Measurements from ENCODE around the gene MIOX.
A peak's percentile ranks its signal among the peaks of the same experiment; 100 is the strongest.

The MIOX gene

DNA sequence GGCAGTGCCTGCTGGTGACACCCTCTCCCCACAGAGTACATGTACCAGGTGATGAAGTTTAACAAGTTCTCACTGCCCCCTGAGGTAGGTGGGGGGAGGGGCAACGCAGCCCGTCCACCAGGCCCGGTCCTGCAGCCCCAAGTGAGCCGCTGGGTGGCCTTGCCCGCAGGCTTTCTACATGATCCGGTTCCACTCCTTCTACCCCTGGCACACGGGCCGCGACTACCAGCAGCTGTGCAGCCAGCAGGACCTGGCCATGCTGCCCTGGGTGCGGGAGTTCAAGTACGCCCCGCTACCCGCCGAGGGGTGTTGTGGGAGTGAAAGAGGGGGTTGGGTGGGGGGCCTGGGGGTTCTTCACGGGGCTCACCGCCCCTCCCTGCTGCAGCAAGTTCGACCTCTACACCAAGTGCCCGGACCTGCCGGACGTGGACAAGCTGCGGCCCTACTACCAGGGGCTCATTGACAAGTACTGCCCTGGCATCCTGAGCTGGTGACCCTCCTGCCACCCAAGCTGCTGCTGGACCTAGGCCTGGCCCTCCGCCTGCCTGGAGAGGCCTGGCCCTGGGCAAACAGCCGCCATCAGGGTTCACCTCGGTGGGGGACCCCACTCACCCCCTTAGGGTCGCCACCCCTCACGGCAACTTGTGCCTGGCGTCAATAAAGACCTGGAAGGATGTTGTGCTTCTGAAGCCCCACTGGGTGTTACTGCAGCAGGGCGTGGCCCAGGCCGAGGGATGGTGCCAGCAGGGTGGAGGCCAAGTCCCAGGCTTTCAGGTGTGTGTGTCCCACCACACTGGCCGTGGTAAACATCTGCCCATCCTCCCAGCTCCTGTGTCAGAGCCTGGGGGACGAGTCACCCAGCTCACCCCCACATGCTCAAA lies 2.9 kb downstream of the MIOX start:
- TF ChIP-seq, protein P1, sequence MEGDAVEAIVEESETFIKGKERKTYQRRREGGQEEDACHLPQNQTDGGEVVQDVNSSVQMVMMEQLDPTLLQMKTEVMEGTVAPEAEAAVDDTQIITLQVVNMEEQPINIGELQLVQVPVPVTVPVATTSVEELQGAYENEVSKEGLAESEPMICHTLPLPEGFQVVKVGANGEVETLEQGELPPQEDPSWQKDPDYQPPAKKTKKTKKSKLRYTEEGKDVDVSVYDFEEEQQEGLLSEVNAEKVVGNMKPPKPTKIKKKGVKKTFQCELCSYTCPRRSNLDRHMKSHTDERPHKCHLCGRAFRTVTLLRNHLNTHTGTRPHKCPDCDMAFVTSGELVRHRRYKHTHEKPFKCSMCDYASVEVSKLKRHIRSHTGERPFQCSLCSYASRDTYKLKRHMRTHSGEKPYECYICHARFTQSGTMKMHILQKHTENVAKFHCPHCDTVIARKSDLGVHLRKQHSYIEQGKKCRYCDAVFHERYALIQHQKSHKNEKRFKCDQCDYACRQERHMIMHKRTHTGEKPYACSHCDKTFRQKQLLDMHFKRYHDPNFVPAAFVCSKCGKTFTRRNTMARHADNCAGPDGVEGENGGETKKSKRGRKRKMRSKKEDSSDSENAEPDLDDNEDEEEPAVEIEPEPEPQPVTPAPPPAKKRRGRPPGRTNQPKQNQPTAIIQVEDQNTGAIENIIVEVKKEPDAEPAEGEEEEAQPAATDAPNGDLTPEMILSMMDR (IDR thresholded peaks at IDR 0.05; ENCODE audit: low read depth, low read length, missing control alignments) = no peak
- no peak for DNase-seq (ENCODE audit: low read depth)
- in situ Hi-C loops (cut with HindIII; ENCODE audit: low sequenced_read_pairs) = loop anchor here (10.0 kb wide), 1 partner anchor 135 kb away; no protein-coding TSS in a partner anchor
- no peak overlapping the region for H3K4me3 ChIP-seq (ENCODE audit: low read depth, low read length)

DNA sequence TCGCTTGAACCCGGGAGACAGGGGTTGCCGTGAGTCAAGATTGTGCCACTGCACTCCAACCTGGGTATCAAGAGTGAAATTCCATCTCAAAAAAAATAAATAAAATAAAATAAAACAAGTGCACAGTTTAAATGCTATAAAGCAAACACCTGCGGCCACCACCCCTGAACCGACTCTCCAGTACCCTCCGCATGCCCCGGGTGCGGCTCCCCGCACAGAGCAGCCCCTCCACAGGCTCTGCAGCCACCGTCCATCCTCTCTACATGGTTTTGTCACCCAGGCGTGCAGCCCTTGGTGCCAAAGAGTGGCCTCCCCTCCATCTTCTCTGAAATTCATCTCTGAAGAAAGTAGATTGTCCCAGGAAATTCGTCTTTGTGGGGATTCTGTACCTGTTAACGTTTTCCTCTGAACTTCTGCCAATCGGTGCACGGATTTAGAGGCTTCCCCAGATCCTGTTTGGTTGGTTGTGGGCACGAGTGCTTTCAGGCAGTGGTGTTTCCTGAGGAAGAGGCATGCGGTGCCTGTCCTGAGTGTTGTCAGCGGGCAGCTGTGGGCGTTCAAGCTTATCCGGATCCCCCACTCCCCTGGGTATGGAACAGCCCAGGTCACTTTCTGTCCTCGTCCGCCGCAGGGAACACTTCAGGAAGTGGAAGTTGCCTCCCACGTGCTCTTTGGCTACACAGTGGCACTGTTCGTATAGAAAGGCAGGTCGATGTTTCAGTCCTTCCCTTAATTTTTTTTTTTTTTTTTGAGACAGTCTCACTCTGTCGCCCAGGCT lies 4.1 kb downstream of the MIOX start:
- in situ Hi-C loops (cut with HindIII; ENCODE audit: low sequenced_read_pairs) = no loop called here
- TF ChIP-seq, protein P1 (IDR thresholded peaks at IDR 0.05; ENCODE audit: low read depth, low read length, missing control alignments) = no peak
- DNase-seq (ENCODE audit: low read depth) = no peak
- H3K4me3 ChIP-seq (ENCODE audit: low read depth, low read length) = no peak overlapping the region

DNA sequence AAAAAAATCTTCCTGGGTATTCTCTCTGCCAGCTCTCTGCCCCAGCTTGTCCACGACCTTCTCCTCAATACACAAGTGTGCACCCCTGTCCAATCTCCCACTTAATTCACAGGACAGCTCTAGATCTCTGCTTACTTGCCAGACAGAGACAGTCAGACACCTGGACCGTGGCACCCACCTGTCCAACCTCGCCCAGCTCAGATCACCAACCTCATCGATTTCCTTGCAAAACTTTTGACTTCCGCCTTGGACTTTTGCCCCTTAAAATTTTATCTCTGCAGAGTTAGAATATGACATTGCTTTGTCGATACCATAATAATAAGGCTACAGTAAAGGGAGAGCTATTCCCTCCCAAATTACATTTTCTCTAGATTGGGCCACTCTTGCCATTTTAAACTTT lies 10.4 kb downstream of the MIOX start:
- DNase-seq (ENCODE audit: low read depth) = no peak
- in situ Hi-C loops (cut with HindIII; ENCODE audit: low sequenced_read_pairs) = no loop called here
- TF ChIP-seq, protein P1 (IDR thresholded peaks at IDR 0.05; ENCODE audit: low read depth, low read length, missing control alignments) = no peak
- H3K4me3 ChIP-seq (ENCODE audit: low read depth, low read length) = no peak overlapping the region

DNA sequence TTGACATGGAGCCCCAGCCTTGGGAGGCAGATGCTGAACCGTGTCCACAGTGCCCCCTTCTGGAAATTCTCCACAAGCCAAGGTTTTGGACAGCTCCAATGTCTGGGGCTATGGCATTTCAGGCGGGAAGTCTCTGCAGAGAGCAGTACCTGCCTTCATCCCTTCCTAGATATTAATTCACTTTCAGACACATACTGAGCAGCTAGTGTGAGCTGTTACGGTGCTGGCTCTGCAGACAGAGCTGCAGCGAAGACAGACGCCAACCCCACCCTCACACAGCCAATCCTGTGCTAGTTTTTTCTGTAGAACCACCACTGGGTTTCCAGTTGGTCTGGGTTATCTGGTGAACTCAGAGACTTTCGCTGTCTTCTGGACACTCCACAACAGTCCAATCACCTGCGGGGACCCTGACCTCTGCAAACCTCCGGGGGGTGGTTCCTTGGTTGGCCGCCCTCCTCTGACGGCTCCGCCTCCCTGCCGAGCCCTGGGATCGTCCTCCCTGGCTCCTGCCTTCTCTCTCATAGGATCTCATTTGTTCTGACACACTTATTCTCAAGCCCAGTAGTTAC lies 11.7 kb downstream of the MIOX start:
- in situ Hi-C loops (cut with HindIII; ENCODE audit: low sequenced_read_pairs) = no loop called here
- TF ChIP-seq, protein P1 (IDR thresholded peaks at IDR 0.05; ENCODE audit: low read depth, low read length, missing control alignments) = peak; percentile 68
- no peak overlapping the region for H3K4me3 ChIP-seq (ENCODE audit: low read depth, low read length)
- no peak for DNase-seq (ENCODE audit: low read depth)

DNA sequence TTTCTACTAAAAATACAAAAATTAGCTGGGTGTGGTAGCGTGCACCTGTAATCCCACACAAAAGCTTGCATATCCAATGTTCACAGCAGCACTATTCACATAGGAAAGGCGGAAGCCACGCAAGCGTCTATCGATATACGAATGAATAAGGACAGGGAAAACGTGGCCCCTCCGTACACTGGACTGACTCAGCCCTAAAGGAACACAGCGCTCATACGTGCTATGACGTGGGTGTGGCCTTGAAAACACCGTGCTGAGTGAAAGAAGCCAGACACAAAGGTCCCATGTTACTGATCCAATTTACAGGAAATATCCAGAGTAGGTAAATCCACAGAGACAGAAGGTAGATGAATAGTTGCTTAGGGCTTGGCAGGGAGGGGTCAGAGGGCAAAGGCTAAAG lies 13.8 kb downstream of the MIOX start:
- no peak overlapping the region for H3K4me3 ChIP-seq (ENCODE audit: low read depth, low read length)
- TF ChIP-seq, protein P1 (IDR thresholded peaks at IDR 0.05; ENCODE audit: low read depth, low read length, missing control alignments) = no peak
- in situ Hi-C loops (cut with HindIII; ENCODE audit: low sequenced_read_pairs) = no loop called here
- DNase-seq (ENCODE audit: low read depth) = no peak

DNA sequence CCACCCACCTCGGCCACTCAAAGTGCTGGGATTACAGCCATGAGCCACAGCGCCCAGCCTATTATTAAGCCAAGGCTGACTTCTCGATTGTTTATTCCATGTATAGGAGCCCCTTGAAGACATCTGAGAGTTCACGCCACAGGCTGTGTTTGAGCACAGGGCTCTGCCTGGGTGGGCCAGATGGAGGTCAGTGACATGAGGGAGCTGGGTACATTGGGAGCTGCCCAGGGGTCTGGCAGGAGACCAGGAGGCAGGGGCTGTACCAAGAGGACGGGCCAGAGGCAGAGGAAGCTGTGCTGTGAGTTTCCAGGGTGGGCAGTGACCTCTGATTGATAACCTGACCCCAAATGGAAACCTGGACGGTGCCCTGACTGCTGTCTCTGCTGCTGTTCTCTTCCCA lies 15.4 kb downstream of the MIOX start:
- no peak for DNase-seq (ENCODE audit: low read depth)
- no peak overlapping the region for H3K4me3 ChIP-seq (ENCODE audit: low read depth, low read length)
- in situ Hi-C loops (cut with HindIII; ENCODE audit: low sequenced_read_pairs) = no loop called here
- TF ChIP-seq, protein P1 (IDR thresholded peaks at IDR 0.05; ENCODE audit: low read depth, low read length, missing control alignments) = no peak

Data from astrocyte of the cerebellum (primary cell).